ENCODE measurements around the gene KLF3. TPM values are rescaled to one million over a fixed set of nuclear protein-coding genes. Genes with fewer than 3 reads are reported as not detected.
A peak's percentile ranks its signal among the peaks of the same experiment; 100 is the strongest.

KLF3 gene
- total and polyA plus RNA-seq, 9 of the 15 experiments (the other 6 are each of a cell fraction or from before 2014, with no cell fraction given), result 9.9 to 47.2 (median 18.1) TPM

- no peak for TF ChIP-seq ZBTB34 (CRISPR knock-in tag; IDR thresholded peaks at IDR 0.05)
- peak; percentile 82 for TF ChIP-seq CXXC5 (CRISPR knock-in tag; IDR thresholded peaks at IDR 0.05)
- peak; percentile 25; the same call in 1 of the 2 replicates for TF ChIP-seq DDX20 (tag; IDR thresholded peaks at IDR 0.05; ENCODE audit: low read depth)
- TF ChIP-seq RBFOX2 (IDR thresholded peaks at IDR 0.05; ENCODE audit: low read depth, low read length), result peak; percentile 56
- no peak for TF ChIP-seq ARID3B (CRISPR knock-in tag; IDR thresholded peaks at IDR 0.05; ENCODE audit: borderline replicate concordance)
- no peak for TF ChIP-seq ZNF347 (CRISPR knock-in tag; IDR thresholded peaks at IDR 0.05; ENCODE audit: low read depth)
- peak; percentile 80 for TF ChIP-seq BRD9 (IDR thresholded peaks at IDR 0.05; ENCODE audit: low read depth, partially characterized antibody)
- TF ChIP-seq HDAC1 (IDR thresholded peaks at IDR 0.05), result peak in 1 of 2 experiments; percentile 60; a peak in 1 of 4 replicates
- no peak for TF ChIP-seq FOXP1 (CRISPR knock-in tag; IDR thresholded peaks at IDR 0.05)
- no peak for TF ChIP-seq ZNF133 (CRISPR knock-in tag; IDR thresholded peaks at IDR 0.05)
- no peak for TF ChIP-seq SLC30A9 (CRISPR knock-in tag; IDR thresholded peaks at IDR 0.05)
- no peak for TF ChIP-seq ZNF217 (CRISPR knock-in tag; IDR thresholded peaks at IDR 0.05)
- no peak for TF ChIP-seq PYGO2 (tag; IDR thresholded peaks at IDR 0.05)
- no peak for TF ChIP-seq ZNF23 (CRISPR knock-in tag; IDR thresholded peaks at IDR 0.05)
- no peak for TF ChIP-seq HDAC8 (tag; IDR thresholded peaks at IDR 0.05)
- TF ChIP-seq TEAD4 (IDR thresholded peaks at IDR 0.05; ENCODE audit: low read length), result peak; percentile 94
- no peak for TF ChIP-seq TEAD4 (CRISPR knock-in tag; IDR thresholded peaks at IDR 0.05; ENCODE audit: borderline replicate concordance)
- TF ChIP-seq PBX2 (CRISPR knock-in tag; IDR thresholded peaks at IDR 0.05; ENCODE audit: low read depth), result no peak
- no peak for TF ChIP-seq PBX2 (tag; conservative IDR thresholded peaks at IDR 0.05; ENCODE audit: low read depth)
- TF ChIP-seq IRF1 (CRISPR knock-in tag; IDR thresholded peaks at IDR 0.05; ENCODE audit: borderline replicate concordance), result no peak
- no peak for TF ChIP-seq PTBP1 (IDR thresholded peaks at IDR 0.05; ENCODE audit: low read depth, low read length)
Measured at GRCh38 chr4:38667085-38667893, 3.3 kb downstream of the KLF3 start (continued).

Data from K562 (cell line).